DMS114 treated with DMSO at 0.1 percent for 48 hours (cell line): ENCODE results near the gene CNDP2.
"Not testable (repeated sequence)": the region's sequence is repeated elsewhere in the genome, so short reads cannot be mapped to it uniquely, and the experiment has no call there.

ENCODE experiments used
- DNase-seq: peaks from one replicate; lab custom pipeline; 2025; ENCODE audit not compliant: unreplicated experiment; lab: John Stamatoyannopoulos, UW

CNDP2 gene

GRCh38 chr18:74516271-74517235 is 20.4 kb downstream of the CNDP2 start:
- DNase-seq: no peak

- no peak for DNase-seq
Observed at GRCh38 chr18:74517236-74517630, 21.1 kb downstream of the CNDP2 start.

GRCh38 chr18:74518456-74519295 is 22.5 kb downstream of the CNDP2 start:
- DNase-seq: no peak

GRCh38 chr18:74519320-74520095 is 23.3 kb downstream of the CNDP2 start:
- DNase-seq: no peak

GRCh38 chr18:74520096-74520833 is 24.1 kb downstream of the CNDP2 start:
- no peak for DNase-seq

- DNase-seq: no peak
Observed at GRCh38 chr18:74521068-74521725, 25.0 kb downstream of the CNDP2 start.

- no peak for DNase-seq
Observed at GRCh38 chr18:74522635-74523548, 26.7 kb downstream of the CNDP2 start.

- DNase-seq: no peak
Observed at GRCh38 chr18:74524097-74524496, 27.9 kb downstream of the CNDP2 start.

- DNase-seq: not testable (repeated sequence)
Observed at GRCh38 chr18:74524915-74525314, 28.8 kb downstream of the CNDP2 start.

GRCh38 chr18:74525741-74526140 is 29.6 kb downstream of the CNDP2 start:
- no peak for DNase-seq

- DNase-seq: no peak
Observed at GRCh38 chr18:74526488-74526887, 30.3 kb downstream of the CNDP2 start.

GRCh38 chr18:74528478-74528877 is 32.3 kb downstream of the CNDP2 start:
- no peak for DNase-seq

GRCh38 chr18:74528913-74529312 is 32.8 kb downstream of the CNDP2 start:
- no peak for DNase-seq

- no peak for DNase-seq
Observed at GRCh38 chr18:74529378-74529777, 33.2 kb downstream of the CNDP2 start.

GRCh38 chr18:74529811-74530583 is 33.8 kb downstream of the CNDP2 start:
- DNase-seq: no peak

GRCh38 chr18:74530584-74530862 is 34.4 kb downstream of the CNDP2 start:
- no peak for DNase-seq

- DNase-seq: no peak
Observed at GRCh38 chr18:74531043-74531442, 34.9 kb downstream of the CNDP2 start.

- no peak for DNase-seq
Observed at GRCh38 chr18:74532511-74533025, 36.4 kb downstream of the CNDP2 start.
